Caco-2 (cell line): ENCODE measurements around the gene R3HDML. TPM values are rescaled to one million over a fixed set of nuclear protein-coding genes. Genes with fewer than 3 reads are reported as not detected.

ENCODE experiments used
- Bru-seq: library from RNA; stranded (reverse); fragments of 400-500 nt; gene quantifications from one replicate; lab custom pipeline; 2021; lab: Mats Ljungman, UMichigan
- BruChase-seq, 2 experiments: library from RNA; stranded (reverse); fragments of 400-500 nt; gene quantifications; one replicate each; lab custom pipeline; 2021; lab: Mats Ljungman, UMichigan
- BruUV-seq: library from RNA; stranded (reverse); fragments of 400-500 nt; replicated peaks from 2 replicates; lab custom pipeline; 2021; lab: Mats Ljungman, UMichigan
- CTCF ChIA-PET: fragments of 300-600 bp; sonication (Branson Sonifier 250); formaldehyde crosslinking; loops from one replicate; lab custom pipeline; 2022; ENCODE audit warnings: antibody characterized with exemption; lab: Charles Lee
- POLR2A ChIA-PET: fragments of 300-600 bp; sonication (Branson Sonifier 250); formaldehyde crosslinking; loops from one replicate; lab custom pipeline; 2022; ENCODE audit warnings: antibody characterized with exemption; lab: Charles Lee
- DNase-seq, 2 experiments: peaks; one replicate each; pipeline versions ENCODE4 v3.0.0 to v3.0.0-alpha.2; 2020 to 2022
- H3K27me3 ChIP-seq: replicated peaks from 2 replicates; pipeline ENCODE4 v1.6.0; 2011; ENCODE audit warnings: low read length; ENCODE audit not compliant: control insufficient read depth, insufficient read depth
- H3K36me3 ChIP-seq: 2 replicates; pipeline ENCODE4 v1.5.1; 2011; ENCODE audit warnings: low read length; ENCODE audit not compliant: control insufficient read depth, insufficient read depth
- H3K4me1 ChIP-seq: fragments of 250-450 bp; sonication (Bioruptor Pico); 2 replicates; pipeline ENCODE4 v1.5.1; 2020; ENCODE audit warnings: mild to moderate bottlenecking
- H3K4me3 ChIP-seq: 2 replicates; pipeline ENCODE4 v1.5.1; 2011; ENCODE audit warnings: low read depth, mild to moderate bottlenecking, control low read depth, low read length
- H3K9me3 ChIP-seq: fragments of 250-450 bp; sonication (Bioruptor Pico); 2 replicates; pipeline ENCODE4 v1.5.1; 2020; ENCODE audit warnings: mild to moderate bottlenecking, moderate library complexity
- H3K27ac Mint-ChIP-seq: one replicate; pipeline ENCODE4 v1.8.0; 2022; ENCODE audit warnings: mixed read lengths; ENCODE audit not compliant: unreplicated experiment
- H3K27me3 Mint-ChIP-seq: one replicate; pipeline ENCODE4 v1.8.0; 2022; ENCODE audit warnings: mixed read lengths; ENCODE audit not compliant: insufficient read depth, unreplicated experiment
- H3K36me3 Mint-ChIP-seq: one replicate; pipeline ENCODE4 v1.8.0; 2022; ENCODE audit warnings: mild to moderate bottlenecking, mixed read lengths; ENCODE audit not compliant: insufficient read depth, unreplicated experiment
- H3K4me1 Mint-ChIP-seq: one replicate; pipeline ENCODE4 v1.8.0; 2022; ENCODE audit warnings: low read depth, mixed read lengths; ENCODE audit not compliant: unreplicated experiment
- H3K4me3 Mint-ChIP-seq: one replicate; pipeline ENCODE4 v1.8.0; 2022; ENCODE audit warnings: mild to moderate bottlenecking, moderate library complexity, mixed read lengths; ENCODE audit not compliant: unreplicated experiment
- H3K9me3 Mint-ChIP-seq: one replicate; pipeline ENCODE4 v1.8.0; 2022; ENCODE audit warnings: mixed read lengths; ENCODE audit not compliant: unreplicated experiment
- CTCF ChIP-seq, 2 experiments: fragments of 200-600 bp in 1 of 2; IDR thresholded peaks; 1 replicate in 1 of 2; 2 replicates in 1 of 2; pipeline versions ENCODE4 v1.5.1 to v1.8.0; 2011 to 2022; ENCODE audit warnings: antibody characterized with exemption in 1 of 2, control low read depth in 1 of 2, inconsistent platforms in 1 of 2, low read depth in 1 of 2, low read length in 1 of 2, mild to moderate bottlenecking in 1 of 2, moderate library complexity in 1 of 2; ENCODE audit not compliant: insufficient read depth in 1 of 2, severe bottlenecking in 1 of 2, unreplicated experiment in 1 of 2
- intact Hi-C: fragments of 100-400 bp; cut with micrococcal nuclease; formaldehyde crosslinking; loops from one replicate; pipeline ENCODE4 v1.10.0; 2022; ENCODE audit not compliant: unreplicated experiment
- long read RNA-seq: library from polyadenylated mRNA; stranded (forward); transcript quantifications from one replicate; pipeline ENCODE4 v2.0.0, GENCODE V29; 2022
- total RNA-seq: library from RNA; stranded (reverse); gene quantifications from 2 replicates; pipeline ENCODE4 v1.2.3, GENCODE V29; 2022

Gene R3HDML, protein sequence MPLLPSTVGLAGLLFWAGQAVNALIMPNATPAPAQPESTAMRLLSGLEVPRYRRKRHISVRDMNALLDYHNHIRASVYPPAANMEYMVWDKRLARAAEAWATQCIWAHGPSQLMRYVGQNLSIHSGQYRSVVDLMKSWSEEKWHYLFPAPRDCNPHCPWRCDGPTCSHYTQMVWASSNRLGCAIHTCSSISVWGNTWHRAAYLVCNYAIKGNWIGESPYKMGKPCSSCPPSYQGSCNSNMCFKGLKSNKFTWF
- total RNA-seq, result not detected in 2 replicates
- Bru-seq, nascent RNA, result not detected
- percentile 9 among the genes with signal in this experiment for BruChase-seq, experiment 1, labeled RNA remaining after a 2-hour chase
- not detected for BruChase-seq, experiment 2, labeled RNA remaining after a 6-hour chase
- long read RNA-seq, result 0 reads

- Histone ChIP-seq H3K9me3 (no peaks in the 10 kb centered on the region), H3K27me3 (no peaks in the 10 kb centered on the region), H3K36me3 (no peaks in the 10 kb centered on the region), H3K4me1 (no peaks in the 10 kb centered on the region), H3K4me3 (no peak within 1 kb of the TSS)
- Mint-ChIP-seq H3K27me3 (no peaks in the 10 kb centered on the region), H3K27ac (no peak within 1 kb of the TSS), H3K9me3 (no peaks in the 10 kb centered on the region), H3K4me1 (peaks cover 7% of the 10 kb centered on the region), H3K4me3 (no peak within 1 kb of the TSS), H3K36me3 (no peaks in the 10 kb centered on the region)
- intact Hi-C loops, result no loop called here
- POLR2A ChIA-PET, result no interaction called here
- CTCF ChIA-PET, result no interaction called here
- TF ChIP-seq CTCF (IDR thresholded peaks at IDR 0.05; ENCODE audit: insufficient read depth in 1 of 2, low read depth in 1 of 2, low read length in 1 of 2, severe bottlenecking in 1 of 2, unreplicated experiment in 1 of 2), result no peak
- no peak for DNase-seq
- no TSS peak for BruUV-seq
These were observed at the start of gene R3HDML for GRCh38 chr20:44336725-44337380. Gene R3HDML, plus strand, starts transcription at chr20:44337043. Its CDS starts 115 bp downstream, at chr20:44337158.

GRCh38 chr20:44287272-44288097 lies 49.4 kb upstream of the R3HDML start:
- no peaks in the 10 kb centered on the region for H3K27me3 Mint-ChIP-seq
- ChIA-PET CTCF (no interaction called here), POLR2A (no interaction called here)
- no peak overlapping the region for H3K4me3 Mint-ChIP-seq
- Histone ChIP-seq H3K27me3 (no peaks in the 10 kb centered on the region), H3K36me3 (no peaks in the 10 kb centered on the region), H3K4me1 (no peaks in the 10 kb centered on the region), H3K4me3 (no peak overlapping the region), H3K9me3 (peaks cover 7% of the 10 kb centered on the region; the same call in 1 of the 2 replicates)
- H3K36me3 Mint-ChIP-seq, result no peaks in the 10 kb centered on the region
- BruUV-seq, result no TSS peak
- H3K9me3 Mint-ChIP-seq, result peaks cover 10% of the 10 kb centered on the region
- no peaks in the 10 kb centered on the region for H3K4me1 Mint-ChIP-seq
- TF ChIP-seq CTCF (IDR thresholded peaks at IDR 0.05; ENCODE audit: insufficient read depth in 1 of 2, low read depth in 1 of 2, low read length in 1 of 2, severe bottlenecking in 1 of 2, unreplicated experiment in 1 of 2), result no peak
- intact Hi-C loops, result no loop called here
- no peak for DNase-seq
- no peak overlapping the region for H3K27ac Mint-ChIP-seq

- H3K36me3 Mint-ChIP-seq, result no peaks in the 10 kb centered on the region
These were observed 48.6 kb upstream of the R3HDML start for GRCh38 chr20:44288252-44288651.

More at GRCh38 chr20:44288252-44288651, 48.6 kb upstream of the R3HDML start:
- H3K36me3 ChIP-seq, result no peaks in the 10 kb centered on the region
- H3K9me3 ChIP-seq, result peaks cover 7% of the 10 kb centered on the region; the same call in 1 of the 2 replicates
- BruUV-seq, result no TSS peak
- H3K27me3 Mint-ChIP-seq, result no peaks in the 10 kb centered on the region
- no peak overlapping the region for H3K4me3 ChIP-seq
- POLR2A ChIA-PET, result no interaction called here
- H3K9me3 Mint-ChIP-seq, result peaks cover 10% of the 10 kb centered on the region
- H3K27me3 ChIP-seq, result no peaks in the 10 kb centered on the region
- no peaks in the 10 kb centered on the region for H3K4me1 ChIP-seq
- DNase-seq, result peak in 1 of 2 experiments; percentile 26
- no peaks in the 10 kb centered on the region for H3K4me1 Mint-ChIP-seq
- intact Hi-C loops, result no loop called here
- peak; percentile 7 to 16 for TF ChIP-seq CTCF (IDR thresholded peaks at IDR 0.05; ENCODE audit: insufficient read depth in 1 of 2, low read depth in 1 of 2, low read length in 1 of 2, severe bottlenecking in 1 of 2, unreplicated experiment in 1 of 2)
- CTCF ChIA-PET, result no interaction called here
- H3K27ac Mint-ChIP-seq, result no peak overlapping the region
- no peak overlapping the region for H3K4me3 Mint-ChIP-seq
